GM19397 (cell line): ENCODE results near the gene ETV6.

Source experiments
- ATAC-seq: cut with Tn5 transposase; IDR thresholded peaks from one replicate; pipeline ENCODE4 v1.9.1; 2021; ENCODE audit warnings: mild to moderate bottlenecking, moderate library complexity; ENCODE audit not compliant: unreplicated experiment

Gene ETV6

DNA sequence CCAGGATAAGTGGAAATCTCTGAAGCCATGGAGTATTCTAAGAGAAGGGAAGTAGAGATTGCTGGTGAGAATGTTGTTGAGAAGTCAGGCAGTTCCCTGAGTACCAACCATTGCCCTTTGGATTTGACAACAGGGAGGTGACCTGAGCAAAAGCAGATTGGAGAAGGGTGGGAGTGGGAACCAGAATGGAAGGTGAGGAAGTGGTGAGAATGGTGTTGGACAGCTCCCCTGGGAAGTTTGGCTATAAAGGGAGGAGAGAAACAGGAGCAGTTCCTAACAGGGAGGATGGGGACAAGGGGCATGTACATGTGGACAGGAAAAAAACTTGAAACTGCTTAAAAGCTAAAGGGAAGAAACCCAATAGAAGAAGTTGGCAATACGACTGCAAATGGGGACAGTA lies 198.1 kb downstream of the ETV6 start:
- ATAC-seq, result no peak

DNA sequence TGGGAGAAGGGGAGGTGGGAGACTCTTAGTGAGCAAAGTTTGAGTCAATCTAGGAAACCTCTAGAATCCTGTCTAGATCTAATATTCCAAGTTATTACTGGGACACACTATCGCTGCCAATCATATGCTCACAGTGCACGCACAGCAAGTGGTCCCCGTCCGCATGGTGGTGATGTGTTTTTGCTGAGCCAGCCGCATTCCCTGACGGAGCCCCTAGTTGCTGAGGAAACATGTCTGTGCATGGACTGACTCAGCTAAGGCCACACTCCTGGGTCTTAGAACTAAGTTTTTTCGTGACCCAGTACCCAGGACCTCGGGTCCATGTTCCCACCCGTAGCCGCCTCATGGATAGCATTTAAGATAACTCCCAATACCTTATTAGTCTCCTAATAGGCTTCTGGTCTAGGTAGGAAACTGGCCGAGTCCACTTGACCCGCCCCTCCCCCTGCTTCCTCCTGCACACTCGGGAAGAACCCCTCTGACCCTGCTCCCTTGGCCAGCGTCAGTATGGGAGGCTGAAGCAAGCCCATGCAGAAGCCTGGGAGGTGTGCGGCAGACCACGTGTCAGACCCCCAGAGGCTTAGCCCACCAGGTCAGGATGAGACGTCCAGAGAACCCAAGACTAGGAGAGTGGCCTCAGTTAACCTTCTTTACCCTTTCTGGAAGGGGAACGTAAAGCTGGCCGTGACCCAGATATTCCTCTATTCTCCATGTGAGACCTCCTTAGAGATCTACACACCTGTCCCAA lies 200.5 kb downstream of the ETV6 start:
- ATAC-seq, result no peak

DNA sequence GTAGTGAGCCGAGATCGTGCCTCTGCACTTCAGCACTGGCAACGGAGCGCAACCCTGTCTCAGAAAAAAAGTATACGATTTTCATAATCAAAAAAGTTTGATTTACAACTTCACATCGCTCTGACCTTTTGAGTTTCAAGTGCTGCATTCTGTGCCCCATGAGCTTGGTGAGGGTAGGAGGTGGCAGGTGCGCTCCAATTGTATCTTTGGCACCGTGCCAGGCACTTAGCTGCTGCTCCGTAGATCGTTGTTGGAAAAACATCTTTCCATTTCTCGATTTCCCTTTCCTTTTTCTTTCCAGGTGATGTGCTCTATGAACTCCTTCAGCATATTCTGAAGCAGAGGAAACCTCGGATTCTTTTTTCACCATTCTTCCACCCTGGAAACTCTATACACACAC lies 203.7 kb downstream of the ETV6 start:
- ATAC-seq, result no peak

- ATAC-seq, result no peak
These were observed 204.6 kb downstream of the ETV6 start for GRCh38 chr12:11854011-11854499.

- ATAC-seq, result peak; percentile 63
These were observed 206.5 kb downstream of the ETV6 start for GRCh38 chr12:11855983-11856374.

GRCh38 chr12:11856971-11857370 lies 207.5 kb downstream of the ETV6 start:
- ATAC-seq, result no peak

DNA sequence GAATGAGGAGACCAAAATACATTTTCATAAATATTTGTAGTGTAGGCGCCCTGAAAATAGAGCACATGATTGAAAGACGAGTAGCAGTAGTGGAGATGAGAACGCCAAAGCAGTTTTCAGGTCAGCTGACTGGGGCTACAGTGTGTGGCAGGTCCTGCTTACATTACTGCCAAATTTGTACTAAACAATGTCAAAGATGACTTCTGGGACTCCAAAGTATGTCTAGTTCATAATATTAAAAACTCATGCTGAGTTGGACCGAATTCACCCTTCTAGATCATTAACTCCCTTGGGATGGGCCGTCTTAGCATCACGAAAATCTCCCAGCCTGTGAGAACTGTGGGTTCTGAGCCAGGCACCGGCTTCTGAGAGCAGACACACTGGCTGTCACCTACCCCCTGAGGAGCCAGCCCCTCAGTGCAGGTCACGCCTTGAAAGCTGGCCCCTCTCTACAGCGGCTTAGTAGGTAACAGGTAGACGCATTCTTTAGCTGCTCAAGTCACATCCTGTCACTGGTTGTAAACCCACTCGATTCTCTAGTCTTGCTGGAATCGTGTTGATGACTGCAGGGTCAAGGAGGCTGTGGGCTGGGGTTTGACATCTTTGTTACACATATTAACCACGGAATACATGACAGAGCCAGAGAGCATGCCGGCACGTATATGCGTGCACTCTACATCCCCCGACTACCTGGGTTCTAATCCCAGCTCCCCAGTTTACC lies 210.4 kb downstream of the ETV6 start:
- ATAC-seq, result no peak

- no peak for ATAC-seq
These were observed 211.8 kb downstream of the ETV6 start for GRCh38 chr12:11861155-11861863.

DNA sequence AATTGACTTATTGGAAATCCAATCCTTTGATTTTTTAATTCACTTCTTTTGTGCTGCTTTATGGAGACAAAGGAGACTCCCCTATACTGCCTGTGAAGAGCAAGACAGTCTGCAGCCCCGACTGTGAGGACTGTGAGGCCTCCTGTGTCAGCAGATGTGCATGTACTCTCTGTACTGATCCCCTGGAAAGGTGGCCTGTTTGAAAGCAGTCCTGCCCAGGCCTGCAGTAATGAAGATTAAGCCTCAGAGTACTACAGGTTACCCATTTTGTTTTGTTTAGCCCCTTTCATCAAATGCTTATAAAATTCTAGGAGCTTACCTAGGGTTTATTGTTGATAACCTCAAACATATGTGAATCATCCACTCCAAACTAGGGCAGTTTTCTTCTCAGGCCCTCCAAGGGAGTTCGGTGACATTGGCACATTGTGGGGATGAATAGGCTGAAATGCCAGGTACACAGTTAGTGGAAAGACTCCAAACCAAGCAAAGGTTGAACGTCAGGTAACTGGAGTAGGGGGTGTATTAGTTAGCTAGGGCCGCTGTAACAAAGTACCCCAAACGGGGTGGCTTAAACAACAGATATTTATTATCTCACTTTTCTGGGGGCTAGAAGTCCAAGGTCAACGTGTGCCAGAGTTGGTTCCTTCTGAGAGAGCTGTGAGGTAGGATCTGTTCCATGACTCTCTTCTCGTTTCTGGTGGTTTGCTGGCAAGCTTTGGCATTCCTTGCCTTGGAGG lies 212.6 kb downstream of the ETV6 start:
- no peak for ATAC-seq

- no peak for ATAC-seq
These were observed 213.3 kb downstream of the ETV6 start for GRCh38 chr12:11862798-11863197.

- ATAC-seq, result no peak
These were observed 214.0 kb downstream of the ETV6 start for GRCh38 chr12:11863478-11863906.

DNA sequence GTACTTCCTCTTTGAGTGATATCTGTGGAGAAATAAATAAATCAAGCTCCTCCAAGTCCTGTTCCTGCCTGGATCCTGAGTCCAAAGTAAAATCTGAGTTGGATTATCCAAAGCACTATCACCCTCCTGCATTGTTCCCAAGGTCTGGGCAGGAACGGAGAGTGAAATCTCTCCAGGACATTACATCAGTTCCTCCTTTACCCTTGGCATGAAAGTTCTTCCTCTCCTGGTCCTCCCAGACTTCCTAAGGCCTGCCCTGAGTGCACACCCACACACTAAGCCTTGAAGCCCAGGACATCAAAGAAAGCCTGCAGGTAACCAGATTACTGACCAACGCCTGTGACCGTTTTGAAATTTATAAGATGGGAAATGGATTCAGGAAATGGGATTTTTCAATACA lies 214.5 kb downstream of the ETV6 start:
- ATAC-seq, result no peak

GRCh38 chr12:11865824-11866223 lies 216.3 kb downstream of the ETV6 start:
- ATAC-seq, result no peak

DNA sequence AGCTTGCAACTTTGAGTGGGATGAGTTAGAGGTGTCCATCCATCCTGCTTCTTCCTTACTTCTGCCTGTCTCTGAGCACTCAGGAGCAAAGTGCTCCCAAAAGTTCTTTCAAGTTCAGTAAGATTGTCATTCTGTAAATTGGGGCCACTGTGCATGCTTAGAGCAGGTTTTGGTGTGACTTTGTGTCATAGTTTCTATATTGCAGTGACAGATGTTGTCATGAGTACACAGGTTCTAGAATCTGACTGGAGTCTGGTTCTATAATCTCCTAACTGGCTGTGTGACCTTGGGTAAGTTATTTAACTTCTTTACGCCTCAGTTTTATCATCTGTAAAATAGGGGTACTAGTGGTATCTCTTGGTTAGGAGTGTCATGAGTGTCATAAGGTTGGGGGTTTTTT lies 218.6 kb downstream of the ETV6 start:
- no peak for ATAC-seq

DNA sequence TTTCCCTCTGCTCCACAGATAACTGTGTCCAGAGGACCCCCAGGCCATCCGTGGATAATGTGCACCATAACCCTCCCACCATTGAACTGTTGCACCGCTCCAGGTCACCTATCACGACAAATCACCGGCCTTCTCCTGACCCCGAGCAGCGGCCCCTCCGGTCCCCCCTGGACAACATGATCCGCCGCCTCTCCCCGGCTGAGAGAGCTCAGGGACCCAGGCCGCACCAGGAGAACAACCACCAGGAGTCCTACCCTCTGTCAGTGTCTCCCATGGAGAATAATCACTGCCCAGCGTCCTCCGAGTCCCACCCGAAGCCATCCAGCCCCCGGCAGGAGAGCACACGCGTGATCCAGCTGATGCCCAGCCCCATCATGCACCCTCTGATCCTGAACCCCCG lies 219.9 kb downstream of the ETV6 start:
- ATAC-seq, result no peak

DNA sequence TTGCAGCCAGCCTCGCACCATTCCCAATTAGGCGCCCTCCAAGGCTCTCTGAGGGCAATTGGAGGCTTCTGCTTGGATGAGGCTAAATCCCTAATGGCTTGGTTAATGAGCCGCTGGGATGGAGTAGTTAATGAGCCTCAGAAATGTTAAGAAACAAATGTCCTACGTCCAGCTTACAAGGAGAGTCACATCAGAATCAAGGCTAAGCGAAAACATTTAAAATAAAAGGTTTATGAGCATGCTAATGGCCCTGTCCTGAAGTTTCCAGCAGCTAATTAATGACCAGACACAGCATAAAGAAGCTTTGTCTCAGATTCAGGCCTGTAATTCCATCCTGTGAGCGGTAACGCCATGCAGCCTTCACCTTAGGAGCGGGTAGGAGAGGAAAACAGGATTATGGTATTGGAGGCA lies 220.6 kb downstream of the ETV6 start:
- no peak for ATAC-seq

DNA sequence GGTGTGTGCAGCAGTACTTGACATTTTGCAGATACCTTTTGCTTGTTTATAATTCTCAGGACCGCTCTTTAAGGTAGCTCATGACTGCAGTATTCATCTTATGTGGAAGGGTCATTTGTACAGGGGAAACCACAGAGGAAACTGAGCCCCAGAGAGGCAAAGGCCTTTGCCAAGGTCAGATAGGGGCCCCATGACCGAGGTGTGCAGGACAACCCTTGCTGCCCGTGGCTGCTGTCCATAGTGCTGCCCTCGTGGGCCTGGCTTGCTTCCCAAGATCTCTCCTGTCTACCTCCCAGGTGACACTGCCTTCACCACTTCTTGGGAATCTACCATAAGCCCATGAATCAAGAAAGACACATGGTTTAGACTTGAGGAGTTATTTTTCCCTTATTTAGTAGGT lies 222.6 kb downstream of the ETV6 start:
- ATAC-seq, result no peak

DNA sequence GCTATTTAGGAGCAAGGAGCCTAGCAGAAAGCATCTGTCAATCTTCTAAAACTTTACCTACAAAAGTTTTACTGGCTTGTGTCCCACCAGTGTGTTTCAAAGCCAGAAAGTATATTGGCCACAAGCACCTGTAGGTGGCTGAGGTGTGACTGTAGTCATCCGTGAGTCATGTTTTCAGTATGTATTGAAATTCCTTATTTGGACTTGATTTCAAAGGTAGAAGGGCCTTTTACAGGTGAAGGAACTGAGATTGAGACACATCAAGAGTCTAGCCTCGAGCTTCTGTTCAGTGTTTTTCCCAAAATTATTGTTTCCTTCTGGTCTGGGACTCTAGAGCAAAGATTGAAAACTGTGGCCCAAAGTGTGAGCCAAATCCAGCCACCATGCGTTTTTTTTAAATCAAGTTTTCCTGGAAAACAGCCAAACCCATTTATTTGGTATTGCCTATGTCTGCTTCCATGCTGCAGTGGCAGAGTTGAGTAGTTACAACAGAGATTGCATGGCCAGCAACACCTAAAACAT lies 226.0 kb downstream of the ETV6 start:
- ATAC-seq, result no peak

GRCh38 chr12:11876307-11876706 lies 226.8 kb downstream of the ETV6 start:
- ATAC-seq, result no peak

- ATAC-seq, result no peak
These were observed 227.8 kb downstream of the ETV6 start for GRCh38 chr12:11877102-11877826.
